ENCODE measurements around the gene E4F1. TPM values are rescaled to one million over a fixed set of nuclear protein-coding genes. Genes with fewer than 3 reads are reported as not detected.

The E4F1 gene
- total RNA-seq, 1 donor from 2014 or later = 33.7 TPM

DNA sequence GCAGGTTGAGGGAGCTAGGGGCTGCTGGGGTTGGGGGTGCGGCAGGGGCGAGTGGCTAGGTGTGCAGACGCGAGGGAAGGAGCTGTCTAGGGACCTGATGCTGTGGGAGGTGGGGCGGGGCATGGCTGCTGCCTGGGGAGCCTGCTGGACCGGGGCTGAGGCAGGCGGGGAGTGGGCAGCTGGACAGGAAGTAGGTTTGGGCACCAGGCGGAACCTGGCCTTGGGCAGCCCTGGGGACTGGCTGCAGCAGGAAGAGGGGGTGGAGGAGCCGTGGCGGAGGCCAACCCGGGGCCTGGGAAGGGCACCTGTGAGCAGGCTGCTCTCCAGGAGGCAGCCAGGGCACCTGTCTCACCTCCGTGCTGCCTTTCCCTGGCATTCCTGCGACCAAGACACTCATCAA lies 7.0 kb downstream of the E4F1 start:
- no peak for DNase-seq (ENCODE audit: low read depth)
- TF ChIP-seq, protein P1, sequence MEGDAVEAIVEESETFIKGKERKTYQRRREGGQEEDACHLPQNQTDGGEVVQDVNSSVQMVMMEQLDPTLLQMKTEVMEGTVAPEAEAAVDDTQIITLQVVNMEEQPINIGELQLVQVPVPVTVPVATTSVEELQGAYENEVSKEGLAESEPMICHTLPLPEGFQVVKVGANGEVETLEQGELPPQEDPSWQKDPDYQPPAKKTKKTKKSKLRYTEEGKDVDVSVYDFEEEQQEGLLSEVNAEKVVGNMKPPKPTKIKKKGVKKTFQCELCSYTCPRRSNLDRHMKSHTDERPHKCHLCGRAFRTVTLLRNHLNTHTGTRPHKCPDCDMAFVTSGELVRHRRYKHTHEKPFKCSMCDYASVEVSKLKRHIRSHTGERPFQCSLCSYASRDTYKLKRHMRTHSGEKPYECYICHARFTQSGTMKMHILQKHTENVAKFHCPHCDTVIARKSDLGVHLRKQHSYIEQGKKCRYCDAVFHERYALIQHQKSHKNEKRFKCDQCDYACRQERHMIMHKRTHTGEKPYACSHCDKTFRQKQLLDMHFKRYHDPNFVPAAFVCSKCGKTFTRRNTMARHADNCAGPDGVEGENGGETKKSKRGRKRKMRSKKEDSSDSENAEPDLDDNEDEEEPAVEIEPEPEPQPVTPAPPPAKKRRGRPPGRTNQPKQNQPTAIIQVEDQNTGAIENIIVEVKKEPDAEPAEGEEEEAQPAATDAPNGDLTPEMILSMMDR (conservative IDR thresholded peaks at IDR 0.05; ENCODE audit: low read depth, low read length) = no peak
- H3K4me3 ChIP-seq (ENCODE audit: low read depth, low read length) = no peak overlapping the region

DNA sequence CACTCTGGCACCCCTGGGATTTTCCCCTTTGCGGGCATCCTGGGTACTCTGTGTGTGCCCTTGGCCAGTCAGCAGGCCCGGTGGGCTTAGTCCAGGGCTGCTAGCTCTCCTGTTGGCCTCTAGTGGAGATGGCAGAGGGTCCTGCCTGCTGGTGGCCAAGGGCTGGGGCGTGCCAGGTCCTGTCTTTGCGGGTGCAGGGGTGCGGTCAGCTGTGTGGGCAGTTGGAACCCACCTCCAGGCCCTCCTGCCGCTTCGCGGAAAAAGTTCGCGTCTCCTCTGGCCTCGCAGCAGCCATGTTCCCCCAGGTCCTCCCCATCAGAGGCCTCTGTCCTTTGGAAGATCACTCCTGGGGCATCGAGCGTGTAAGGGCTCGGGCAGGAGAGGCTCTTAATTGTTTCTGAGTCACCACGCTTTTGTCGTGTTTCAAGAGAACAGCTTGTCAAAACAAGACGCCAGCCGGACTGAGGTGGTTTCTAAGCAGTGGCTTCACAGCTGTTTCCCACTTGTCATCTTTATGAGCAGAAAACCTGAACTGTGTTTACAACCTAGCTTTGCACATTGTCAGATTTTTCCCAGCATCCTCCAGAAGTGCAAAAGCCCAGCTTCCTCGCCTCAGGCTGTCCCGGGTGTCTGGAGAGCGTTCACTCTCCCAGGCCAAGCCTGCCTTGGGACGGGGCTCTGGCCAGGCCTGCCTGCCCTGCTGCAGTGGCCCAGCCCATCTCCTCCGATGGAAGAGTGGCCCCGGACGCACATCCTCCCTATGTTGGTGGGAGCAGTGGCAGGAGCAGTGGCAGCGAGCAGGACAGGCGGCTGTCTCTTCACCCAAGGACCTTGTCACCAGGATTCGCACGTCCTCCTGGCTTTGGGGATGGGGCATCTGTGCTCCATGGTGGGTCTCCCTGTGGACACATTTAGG lies 7.9 kb downstream of the E4F1 start:
- no peak overlapping the region for H3K4me3 ChIP-seq (ENCODE audit: low read depth, low read length)
- DNase-seq (ENCODE audit: low read depth) = no peak
- TF ChIP-seq, protein P1 (conservative IDR thresholded peaks at IDR 0.05; ENCODE audit: low read depth, low read length) = no peak

GRCh38 chr16:2232094-2232990 lies 9.0 kb downstream of the E4F1 start:
- no peak for DNase-seq (ENCODE audit: low read depth)
- TF ChIP-seq, protein P1 (conservative IDR thresholded peaks at IDR 0.05; ENCODE audit: low read depth, low read length) = no peak
- no peak overlapping the region for H3K4me3 ChIP-seq (ENCODE audit: low read depth, low read length)

DNA sequence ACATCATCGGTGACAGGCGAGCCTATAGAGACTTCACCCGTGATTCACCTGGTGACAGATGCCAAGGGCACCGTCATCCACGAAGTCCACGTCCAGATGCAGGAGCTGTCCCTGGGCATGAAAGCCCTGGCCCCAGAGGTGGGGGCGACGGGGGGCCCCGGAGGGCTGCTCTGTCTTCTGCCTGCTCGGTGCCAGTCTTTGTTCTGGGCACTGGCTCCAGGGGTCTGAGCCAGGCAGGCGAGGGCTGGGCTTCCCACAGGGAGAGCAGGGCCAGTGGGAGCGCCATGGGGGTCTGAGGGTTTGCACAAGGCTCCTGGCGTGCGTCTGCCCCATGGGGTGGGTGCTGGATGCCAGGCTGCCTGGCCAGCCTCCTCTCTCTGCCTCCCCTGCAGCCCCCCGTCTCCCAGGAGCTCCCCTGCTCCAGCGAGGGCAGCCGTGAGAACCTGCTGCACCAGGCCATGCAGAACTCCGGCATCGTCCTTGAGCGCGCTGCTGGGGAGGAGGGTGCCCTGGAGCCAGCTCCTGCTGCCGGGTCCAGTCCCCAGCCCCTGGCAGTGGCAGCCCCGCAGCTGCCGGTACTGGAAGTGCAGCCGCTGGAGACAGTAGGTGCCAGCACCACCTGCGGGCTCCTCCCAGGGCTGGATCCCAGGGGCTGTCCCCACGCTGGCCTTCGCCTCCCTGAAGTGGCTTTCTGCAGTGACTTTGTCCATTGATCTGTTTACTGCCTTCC lies 9.8 kb downstream of the E4F1 start:
- TF ChIP-seq, protein P1 (conservative IDR thresholded peaks at IDR 0.05; ENCODE audit: low read depth, low read length) = no peak
- no peak overlapping the region for H3K4me3 ChIP-seq (ENCODE audit: low read depth, low read length)
- no peak for DNase-seq (ENCODE audit: low read depth)

DNA sequence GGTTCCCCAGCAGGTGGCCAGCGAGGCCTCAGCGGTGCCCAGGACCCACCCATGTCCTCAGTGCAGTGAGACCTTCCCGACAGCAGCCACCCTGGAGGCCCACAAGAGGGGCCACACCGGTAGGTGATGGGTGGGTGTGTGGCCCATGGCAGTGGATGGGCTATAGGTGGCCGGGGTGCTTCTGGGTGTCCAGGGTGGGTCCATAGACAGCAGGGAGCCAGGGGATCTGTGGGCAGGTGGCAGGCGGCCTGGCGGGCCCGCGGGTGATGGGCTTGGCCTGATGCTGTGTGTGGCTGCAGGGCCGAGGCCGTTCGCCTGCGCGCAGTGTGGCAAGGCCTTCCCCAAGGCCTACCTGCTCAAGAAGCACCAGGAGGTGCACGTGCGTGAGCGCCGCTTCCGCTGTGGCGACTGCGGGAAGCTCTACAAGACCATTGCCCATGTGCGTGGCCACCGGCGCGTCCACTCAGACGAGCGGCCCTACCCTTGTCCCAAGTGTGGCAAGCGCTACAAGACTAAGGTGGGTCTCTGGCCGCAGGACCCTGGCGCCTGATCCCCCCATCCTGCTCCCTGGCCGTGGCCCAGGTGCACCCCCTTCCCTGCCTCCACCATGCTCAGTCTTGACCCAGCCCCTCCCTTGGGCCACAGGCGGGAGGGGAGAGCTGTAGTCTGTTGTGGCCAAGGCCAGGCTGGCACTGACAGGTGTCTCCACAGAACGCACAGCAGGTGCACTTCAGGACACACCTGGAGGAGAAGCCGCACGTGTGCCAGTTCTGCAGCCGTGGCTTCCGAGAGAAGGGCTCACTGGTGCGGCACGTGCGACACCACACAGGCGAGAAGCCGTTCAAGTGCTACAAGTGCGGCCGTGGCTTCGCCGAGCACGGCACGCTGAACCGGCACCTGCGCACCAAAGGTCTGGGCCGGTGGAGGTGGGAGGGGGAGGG lies 10.8 kb downstream of the E4F1 start:
- H3K4me3 ChIP-seq (ENCODE audit: low read depth, low read length) = no peak overlapping the region
- TF ChIP-seq, protein P1 (conservative IDR thresholded peaks at IDR 0.05; ENCODE audit: low read depth, low read length) = no peak
- no peak for DNase-seq (ENCODE audit: low read depth)

- TF ChIP-seq, protein P1 (conservative IDR thresholded peaks at IDR 0.05; ENCODE audit: low read depth, low read length) = no peak
- no peak for DNase-seq (ENCODE audit: low read depth)
- no peak overlapping the region for H3K4me3 ChIP-seq (ENCODE audit: low read depth, low read length)
Observed at GRCh38 chr16:2234813-2235170, 11.4 kb downstream of the E4F1 start.

Measured in epithelial cell of proximal tubule (primary cell).